PFSK-1 (cell line): ENCODE data around the gene PROP1.

Source experiments
- FOXP2 ChIP-seq: optimal IDR thresholded peaks from 2 replicates; pipeline ENCODE3; 2011; ENCODE audit warnings: borderline replicate concordance, control low read depth, inconsistent platforms; ENCODE audit not compliant: insufficient read depth; ENCODE audit errors: extremely low read length, extremely low read depth
- POLR2AphosphoS5 ChIP-seq: IDR thresholded peaks from 2 replicates; pipeline ENCODE4 v1.6.1; 2012; ENCODE audit warnings: low read depth, mild to moderate bottlenecking, control low read depth, low read length, moderate library complexity
- SIN3A ChIP-seq: IDR thresholded peaks from 2 replicates; pipeline ENCODE4 v1.6.1; 2012; ENCODE audit warnings: mild to moderate bottlenecking, low read length, moderate library complexity, borderline replicate concordance; ENCODE audit not compliant: insufficient read depth
- TAF1 ChIP-seq: IDR thresholded peaks from 2 replicates; pipeline ENCODE4 v1.6.1; 2012; ENCODE audit warnings: low read length, control low read depth, borderline replicate concordance; ENCODE audit not compliant: insufficient read depth
- TF ChIP-seq, protein P1 (sequence below), 2 experiments: IDR thresholded peaks; 2 replicates each; pipeline versions ENCODE4 v1.6.1 to v1.8.0; 2011 to 2012; ENCODE audit warnings: low read depth in 2 of 2, low read length in 2 of 2, control low read depth in 1 of 2, inconsistent platforms in 1 of 2, mild to moderate bottlenecking in 1 of 2, moderate library complexity in 1 of 2; ENCODE audit not compliant: insufficient read depth in 1 of 2

Gene PROP1

DNA sequence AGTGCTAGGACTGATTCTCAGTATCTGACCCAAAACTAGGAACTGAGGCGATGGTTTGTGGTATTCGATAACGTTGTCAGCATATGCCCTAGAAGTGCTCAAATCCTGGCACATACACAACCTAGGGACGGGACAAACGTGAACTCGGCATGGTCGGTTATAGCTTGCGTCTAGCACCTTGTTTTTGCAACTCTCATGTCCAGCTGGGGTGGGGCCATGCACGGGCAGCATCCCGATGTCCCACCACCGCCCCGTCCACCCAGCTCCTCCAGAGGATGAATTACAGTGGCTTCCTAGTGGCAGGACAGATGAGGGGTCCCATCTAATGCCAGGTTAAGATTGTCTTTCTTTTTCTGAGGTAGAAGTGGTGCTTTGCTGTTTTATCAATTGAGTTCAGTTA lies 31.6 kb downstream of the PROP1 start:
- TF ChIP-seq SIN3A (no peak), TAF1 (no peak), POLR2AphosphoS5 (no peak), FOXP2 (no peak)
- TF ChIP-seq, protein P1, sequence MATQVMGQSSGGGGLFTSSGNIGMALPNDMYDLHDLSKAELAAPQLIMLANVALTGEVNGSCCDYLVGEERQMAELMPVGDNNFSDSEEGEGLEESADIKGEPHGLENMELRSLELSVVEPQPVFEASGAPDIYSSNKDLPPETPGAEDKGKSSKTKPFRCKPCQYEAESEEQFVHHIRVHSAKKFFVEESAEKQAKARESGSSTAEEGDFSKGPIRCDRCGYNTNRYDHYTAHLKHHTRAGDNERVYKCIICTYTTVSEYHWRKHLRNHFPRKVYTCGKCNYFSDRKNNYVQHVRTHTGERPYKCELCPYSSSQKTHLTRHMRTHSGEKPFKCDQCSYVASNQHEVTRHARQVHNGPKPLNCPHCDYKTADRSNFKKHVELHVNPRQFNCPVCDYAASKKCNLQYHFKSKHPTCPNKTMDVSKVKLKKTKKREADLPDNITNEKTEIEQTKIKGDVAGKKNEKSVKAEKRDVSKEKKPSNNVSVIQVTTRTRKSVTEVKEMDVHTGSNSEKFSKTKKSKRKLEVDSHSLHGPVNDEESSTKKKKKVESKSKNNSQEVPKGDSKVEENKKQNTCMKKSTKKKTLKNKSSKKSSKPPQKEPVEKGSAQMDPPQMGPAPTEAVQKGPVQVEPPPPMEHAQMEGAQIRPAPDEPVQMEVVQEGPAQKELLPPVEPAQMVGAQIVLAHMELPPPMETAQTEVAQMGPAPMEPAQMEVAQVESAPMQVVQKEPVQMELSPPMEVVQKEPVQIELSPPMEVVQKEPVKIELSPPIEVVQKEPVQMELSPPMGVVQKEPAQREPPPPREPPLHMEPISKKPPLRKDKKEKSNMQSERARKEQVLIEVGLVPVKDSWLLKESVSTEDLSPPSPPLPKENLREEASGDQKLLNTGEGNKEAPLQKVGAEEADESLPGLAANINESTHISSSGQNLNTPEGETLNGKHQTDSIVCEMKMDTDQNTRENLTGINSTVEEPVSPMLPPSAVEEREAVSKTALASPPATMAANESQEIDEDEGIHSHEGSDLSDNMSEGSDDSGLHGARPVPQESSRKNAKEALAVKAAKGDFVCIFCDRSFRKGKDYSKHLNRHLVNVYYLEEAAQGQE (IDR thresholded peaks at IDR 0.05; ENCODE audit: insufficient read depth in 1 of 2, low read depth in 2 of 2, low read length in 2 of 2): no peak

DNA sequence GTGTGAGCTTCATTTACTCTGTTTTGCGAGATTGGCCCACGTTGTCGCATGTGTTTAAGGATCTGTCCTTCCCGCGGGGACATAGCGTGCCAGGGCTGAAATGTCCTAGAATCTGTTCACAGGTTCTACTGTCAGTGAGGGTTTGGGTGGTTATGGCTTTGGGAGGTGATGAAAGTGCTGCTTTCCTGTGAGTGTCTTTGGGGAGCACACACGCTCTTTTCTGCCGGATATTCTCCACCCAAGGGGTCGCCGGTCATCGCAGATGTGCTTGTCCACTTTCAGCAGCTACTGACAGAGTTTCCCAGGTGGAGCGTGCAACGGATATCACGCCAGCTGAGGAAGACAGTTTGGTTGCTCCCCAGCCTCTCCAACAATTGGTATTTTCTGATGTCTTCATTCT lies 32.1 kb downstream of the PROP1 start:
- TF ChIP-seq, protein P1 (IDR thresholded peaks at IDR 0.05; ENCODE audit: insufficient read depth in 1 of 2, low read depth in 2 of 2, low read length in 2 of 2): no peak
- TF ChIP-seq TAF1 (no peak), SIN3A (no peak), POLR2AphosphoS5 (no peak), FOXP2 (no peak)

DNA sequence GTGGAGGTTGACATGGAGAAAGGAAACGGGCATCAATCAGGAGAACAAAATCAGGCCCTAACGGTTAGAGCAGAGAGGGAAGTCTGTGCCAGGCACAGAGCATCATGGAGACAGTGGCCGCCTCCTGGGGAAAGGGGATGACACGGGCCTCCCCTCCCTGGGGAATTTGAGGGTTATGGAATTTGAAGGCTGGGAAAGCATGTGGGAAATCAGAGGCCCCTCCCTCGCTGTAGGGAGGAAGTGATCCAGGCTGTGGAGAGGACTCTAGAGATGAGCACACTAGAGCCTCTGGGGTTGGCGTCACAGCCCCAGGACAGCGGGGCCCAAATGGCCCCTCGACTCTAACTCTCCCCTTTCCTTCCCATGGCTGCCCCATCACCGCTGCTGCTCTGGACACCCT lies 36.7 kb downstream of the PROP1 start:
- TF ChIP-seq POLR2AphosphoS5 (no peak), SIN3A (no peak), TAF1 (no peak), FOXP2 (no peak)
- TF ChIP-seq, protein P1 (IDR thresholded peaks at IDR 0.05; ENCODE audit: insufficient read depth in 1 of 2, low read depth in 2 of 2, low read length in 2 of 2): no peak

DNA sequence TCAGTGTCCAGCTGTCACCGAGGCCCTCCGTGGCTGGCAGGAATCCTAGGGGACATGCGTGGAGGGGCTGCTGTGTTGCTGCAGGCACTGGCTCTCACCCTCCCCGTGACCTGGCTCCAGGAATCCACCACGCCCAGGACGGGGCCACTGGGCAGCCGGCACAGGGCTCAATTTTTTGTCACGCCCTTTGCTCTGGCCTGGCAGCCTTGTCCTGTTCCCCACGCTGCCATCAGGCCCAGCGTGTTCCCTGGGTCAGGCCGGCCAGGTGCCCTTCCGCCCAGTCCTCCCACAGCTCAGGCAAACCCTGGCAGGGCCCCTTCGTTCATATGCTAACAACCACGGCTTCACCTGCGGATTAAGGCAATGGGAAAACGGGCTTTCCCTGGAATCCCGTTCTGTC lies 37.3 kb downstream of the PROP1 start:
- TF ChIP-seq FOXP2 (no peak), POLR2AphosphoS5 (no peak), TAF1 (no peak), SIN3A (no peak)
- TF ChIP-seq, protein P1 (IDR thresholded peaks at IDR 0.05; ENCODE audit: insufficient read depth in 1 of 2, low read depth in 2 of 2, low read length in 2 of 2): no peak

DNA sequence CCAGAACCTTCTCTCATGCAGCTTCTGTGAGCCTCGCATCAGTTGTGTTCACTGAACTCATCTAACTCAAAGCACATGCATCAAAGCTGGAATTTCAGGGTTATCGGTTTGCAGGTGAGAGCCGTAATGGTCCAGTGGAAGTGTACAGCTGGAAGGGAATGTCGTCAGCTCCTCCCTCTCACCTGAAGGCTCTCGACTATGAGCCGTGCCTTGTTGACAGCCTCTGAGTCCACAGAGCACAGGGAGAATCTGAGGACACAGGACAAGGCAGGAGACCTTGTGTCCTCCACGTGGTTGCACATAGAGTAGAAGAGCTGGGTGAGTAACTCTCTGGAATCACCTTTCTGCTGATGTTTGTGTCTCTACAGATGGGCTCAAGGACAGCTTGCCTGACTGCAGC lies 38.8 kb downstream of the PROP1 start:
- TF ChIP-seq, protein P1 (IDR thresholded peaks at IDR 0.05; ENCODE audit: insufficient read depth in 1 of 2, low read depth in 2 of 2, low read length in 2 of 2): no peak
- TF ChIP-seq FOXP2 (no peak), POLR2AphosphoS5 (no peak), TAF1 (no peak), SIN3A (no peak)
